SK-MEL-5 (cell line): Measurements from ENCODE around the gene SHROOM2. TPM values are rescaled to one million over a fixed set of nuclear protein-coding genes. Genes with fewer than 3 reads are reported as not detected.
"Not testable (repeated sequence)": the region's sequence is repeated elsewhere in the genome, so short reads cannot be mapped to it uniquely, and the experiment has no call there.

ENCODE experiments used
- DNase-seq: peaks from one replicate; pipeline ENCODE4 v3.0.0-alpha.2; 2016; ENCODE audit warnings: low read depth, low spot score
- in situ Hi-C: cut with HindIII; loops from 2 replicates; pipeline ENCODE4 v1.10.0; 2016; ENCODE audit warnings: low sequenced_read_pairs, high pct_unique_total_duplicates, low pct_unique_long_range_greater_than_20kb
- total RNA-seq: library from RNA; depleted of rRNA; stranded (reverse); fragments of >200 nt; shearing (Covaris generic); gene quantifications from 2 replicates; pipeline ENCODE4 v1.2.3, GENCODE V29; 2014

SHROOM2 gene
- total RNA-seq, 1 experiment from 2014 or later: 4.4 TPM

DNA sequence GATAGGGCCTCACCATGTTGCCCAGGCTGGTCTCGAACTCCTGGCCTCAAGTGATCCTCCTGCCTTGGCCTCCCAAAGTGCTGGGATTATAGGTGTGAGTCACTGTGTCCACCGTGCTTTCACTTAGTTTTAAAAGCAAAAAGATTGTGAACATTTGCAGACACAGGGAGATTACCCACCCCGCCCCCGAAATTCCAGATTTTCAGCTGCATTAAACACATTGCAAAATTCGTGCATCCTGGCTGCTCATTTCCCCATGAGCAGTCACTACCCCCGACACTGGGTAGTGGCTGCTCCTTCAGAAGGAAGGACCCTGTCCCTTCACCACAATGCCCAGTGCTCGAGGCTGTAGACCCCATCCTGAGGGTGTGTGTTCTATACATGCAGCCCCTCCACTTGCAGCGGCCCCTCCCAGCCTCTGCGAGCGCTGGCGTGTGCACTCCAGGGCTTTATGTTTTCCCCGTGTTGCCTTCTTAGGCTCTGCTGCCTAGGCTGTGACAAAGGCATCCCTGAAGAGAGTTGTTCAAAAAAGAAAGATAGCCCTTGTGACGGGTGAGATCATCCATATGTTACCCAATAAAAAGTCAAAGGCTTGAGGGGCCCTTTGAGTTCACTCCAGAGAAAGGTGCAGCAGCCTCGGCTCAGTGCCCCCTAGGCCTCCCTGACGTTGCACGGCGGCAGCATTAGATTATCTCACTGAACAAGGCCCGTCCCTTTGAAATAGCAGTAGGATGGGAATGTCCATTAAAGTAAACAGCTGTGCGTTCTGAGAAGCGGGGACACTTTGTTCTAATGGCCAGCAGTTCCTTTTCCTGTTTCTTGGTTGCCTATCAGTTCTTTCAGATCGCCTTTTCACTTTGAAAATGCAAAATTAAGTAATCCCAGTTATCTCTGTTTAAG, 71.6 kb downstream of the SHROOM2 start:
- DNase-seq: no peak
- in situ Hi-C loops: no loop called here

DNA sequence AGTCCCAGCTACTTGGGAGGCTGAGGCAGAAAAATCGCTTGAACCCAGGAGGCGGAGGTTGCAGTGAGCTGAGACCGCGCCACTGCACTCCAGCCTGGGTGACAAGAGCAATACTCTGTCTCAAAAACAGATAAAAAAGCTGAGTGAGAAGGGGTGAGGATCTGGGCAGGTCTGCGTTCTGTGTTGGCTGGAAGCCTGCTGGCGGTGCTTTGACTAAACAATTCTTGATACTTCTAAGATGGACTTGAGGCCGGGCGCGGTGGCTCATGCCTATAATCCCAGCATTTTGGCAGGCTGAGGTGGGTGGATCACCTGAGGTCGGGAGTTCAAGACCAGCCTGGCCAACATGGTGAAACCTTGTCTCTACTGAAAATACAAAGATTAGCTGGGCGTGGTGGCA, 72.5 kb downstream of the SHROOM2 start:
- in situ Hi-C loops, DNase-seq: not testable (repeated sequence)

- in situ Hi-C loops: no loop called here
- peak; percentile 20 for DNase-seq
Measured at GRCh38 chrX:9859711-9860555, 73.7 kb downstream of the SHROOM2 start.

- in situ Hi-C loops: no loop called here
- DNase-seq: no peak
Measured at GRCh38 chrX:9860826-9861225, 74.6 kb downstream of the SHROOM2 start.

GRCh38 chrX:9861711-9862110, 75.5 kb downstream of the SHROOM2 start:
- in situ Hi-C loops: no loop called here
- no peak for DNase-seq

DNA sequence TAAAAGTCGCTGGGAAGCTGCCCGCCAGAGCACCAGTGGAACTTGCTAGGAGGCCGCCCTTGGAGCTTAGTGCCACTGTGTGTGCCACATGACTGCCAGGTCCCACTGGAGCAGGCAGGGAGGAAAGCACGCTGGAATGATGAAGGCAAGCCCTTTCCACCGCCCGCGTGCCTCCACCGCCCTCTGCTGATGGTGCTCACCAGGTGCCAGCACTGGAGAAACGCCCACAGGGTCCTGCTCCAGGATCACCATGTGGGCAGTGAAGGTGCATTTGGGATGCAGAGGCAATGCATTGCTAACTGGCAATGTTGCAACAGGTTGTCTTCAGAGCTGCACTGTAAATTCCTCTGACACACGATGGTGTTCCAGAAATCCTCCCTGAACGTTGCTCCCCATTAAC, 76.3 kb downstream of the SHROOM2 start:
- no peak for DNase-seq
- in situ Hi-C loops: no loop called here

GRCh38 chrX:9862953-9863352, 76.7 kb downstream of the SHROOM2 start:
- no peak for DNase-seq
- in situ Hi-C loops: no loop called here

DNA sequence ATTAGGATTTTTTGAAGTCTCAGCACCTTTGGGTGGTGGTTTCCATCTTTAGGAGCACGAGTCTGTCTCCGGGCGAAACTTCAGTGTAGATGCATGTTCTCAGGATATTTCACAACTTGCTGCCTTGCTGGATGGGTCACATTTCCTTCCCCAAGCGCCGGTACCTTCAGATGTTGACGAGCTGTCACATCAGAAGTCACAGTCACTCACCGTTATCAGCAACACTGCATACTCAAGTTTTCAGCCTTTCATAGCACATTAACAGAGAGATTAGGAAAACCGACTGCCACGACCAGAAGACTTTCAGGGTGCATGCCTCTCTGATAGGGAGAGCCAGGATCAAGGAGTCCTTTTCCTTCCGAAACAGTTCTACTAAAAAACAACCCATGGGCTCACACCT, 77.8 kb downstream of the SHROOM2 start:
- DNase-seq: no peak
- in situ Hi-C loops: no loop called here

GRCh38 chrX:9865804-9866472, 79.7 kb downstream of the SHROOM2 start:
- in situ Hi-C loops: no loop called here
- DNase-seq: no peak

DNA sequence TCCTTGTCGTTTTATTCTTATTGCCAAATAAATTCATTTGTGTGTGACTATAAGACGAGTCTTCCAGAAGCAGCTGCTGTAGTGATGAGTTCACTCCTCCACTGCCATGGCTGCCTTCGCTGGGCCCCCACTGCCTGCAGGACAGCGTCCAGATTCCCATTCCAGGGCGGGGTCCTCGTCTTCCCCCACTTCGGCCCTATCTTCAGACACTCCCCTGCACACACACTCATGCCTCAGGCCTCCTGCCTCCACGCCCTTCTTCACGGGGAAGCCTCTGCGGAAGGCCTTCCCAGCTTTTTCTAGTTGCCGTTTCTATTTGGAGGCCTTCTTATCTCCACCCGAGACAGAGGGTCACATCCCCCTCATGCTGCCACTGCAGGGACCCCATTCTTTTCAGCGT, 80.4 kb downstream of the SHROOM2 start:
- no peak for DNase-seq
- in situ Hi-C loops: no loop called here

DNA sequence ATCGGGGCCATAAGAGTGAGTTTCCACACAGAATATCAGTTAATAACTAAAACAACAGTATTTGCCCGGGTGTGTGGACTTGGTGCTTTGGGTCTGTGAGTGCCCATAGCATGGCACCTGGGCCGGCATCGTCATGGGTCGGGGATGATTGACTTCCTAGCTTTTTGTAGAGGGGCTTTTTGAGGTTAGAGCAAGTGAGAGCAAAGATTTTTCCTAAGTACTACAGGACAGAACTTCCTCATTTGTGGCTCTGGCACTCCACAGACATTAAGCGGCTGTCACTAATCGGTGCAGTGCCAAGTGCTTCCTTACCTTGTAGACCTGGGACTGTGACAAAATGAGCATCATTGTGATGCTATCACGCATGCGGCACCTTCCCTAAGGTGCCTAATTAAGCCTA, 81.0 kb downstream of the SHROOM2 start:
- in situ Hi-C loops: no loop called here
- DNase-seq: no peak

DNA sequence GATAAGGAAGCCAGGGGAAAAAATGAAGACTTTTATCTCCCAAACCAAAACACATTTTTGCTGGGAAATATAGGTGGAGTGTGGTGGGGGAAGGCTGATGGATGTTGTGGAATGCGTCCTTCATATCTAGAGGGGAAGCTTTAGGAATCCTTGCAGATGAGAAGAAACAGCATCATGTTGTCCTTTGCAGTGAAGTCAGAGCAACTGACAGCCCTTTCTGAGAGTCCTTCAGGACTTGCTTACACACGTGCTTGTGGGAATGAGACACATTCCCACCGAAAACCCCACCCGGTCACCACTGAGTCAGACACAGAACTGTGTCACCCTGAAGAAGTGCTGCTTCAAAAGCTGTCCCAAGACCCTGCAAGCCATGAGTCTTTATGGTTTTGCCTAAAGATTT, 81.5 kb downstream of the SHROOM2 start:
- DNase-seq: no peak
- in situ Hi-C loops: no loop called here

DNA sequence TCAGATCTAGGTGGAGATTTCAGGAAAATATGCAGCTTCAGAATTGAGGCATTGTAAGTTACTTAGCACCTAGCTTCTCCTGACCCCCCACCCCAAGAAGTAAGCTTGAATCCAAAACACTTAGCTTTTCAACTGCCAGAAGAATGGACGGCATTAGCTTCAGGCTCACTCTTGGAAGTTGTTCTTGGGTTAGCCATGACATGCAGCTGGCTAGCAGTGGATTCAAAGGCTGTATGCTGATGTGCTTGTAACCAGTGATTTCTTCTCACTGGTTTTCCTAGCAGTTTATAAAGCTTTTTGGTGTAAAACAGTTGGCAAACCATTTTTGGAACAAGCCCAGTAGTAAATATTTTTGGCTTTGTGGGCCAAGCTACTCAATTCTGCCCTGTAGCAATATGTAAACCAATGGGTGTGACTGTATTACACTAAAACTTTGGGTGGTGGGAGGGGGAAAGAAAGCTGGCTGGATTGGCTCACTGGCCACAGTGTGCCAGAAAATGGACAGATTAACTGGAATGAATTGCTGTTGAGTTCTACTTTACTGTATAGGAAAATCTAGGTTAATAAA, 85.6 kb downstream of the SHROOM2 start:
- in situ Hi-C loops: no loop called here
- no peak for DNase-seq

DNA sequence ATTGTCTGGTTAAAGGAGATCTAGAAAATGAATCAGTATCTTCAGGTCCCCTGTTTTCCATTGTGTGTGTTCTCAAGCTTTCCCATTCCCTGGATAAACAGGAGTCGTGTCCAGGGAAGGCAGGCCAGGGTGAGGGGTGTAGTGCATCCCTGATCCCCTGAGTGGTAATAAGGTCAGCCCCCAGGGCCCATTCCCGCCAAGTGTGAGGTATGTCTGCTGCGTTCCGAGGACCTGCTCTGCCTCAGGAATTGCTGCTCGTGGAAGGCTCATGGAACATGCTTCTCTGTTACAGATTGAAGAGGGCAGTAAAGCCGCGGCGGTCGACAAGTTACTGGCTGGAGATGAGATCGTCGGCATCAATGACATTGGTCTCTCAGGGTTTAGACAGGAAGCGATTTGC, 87.1 kb downstream of the SHROOM2 start:
- no peak for DNase-seq
- in situ Hi-C loops: no loop called here

GRCh38 chrX:9873952-9874351, 87.7 kb downstream of the SHROOM2 start:
- in situ Hi-C loops: no loop called here
- peak; percentile 44 for DNase-seq

DNA sequence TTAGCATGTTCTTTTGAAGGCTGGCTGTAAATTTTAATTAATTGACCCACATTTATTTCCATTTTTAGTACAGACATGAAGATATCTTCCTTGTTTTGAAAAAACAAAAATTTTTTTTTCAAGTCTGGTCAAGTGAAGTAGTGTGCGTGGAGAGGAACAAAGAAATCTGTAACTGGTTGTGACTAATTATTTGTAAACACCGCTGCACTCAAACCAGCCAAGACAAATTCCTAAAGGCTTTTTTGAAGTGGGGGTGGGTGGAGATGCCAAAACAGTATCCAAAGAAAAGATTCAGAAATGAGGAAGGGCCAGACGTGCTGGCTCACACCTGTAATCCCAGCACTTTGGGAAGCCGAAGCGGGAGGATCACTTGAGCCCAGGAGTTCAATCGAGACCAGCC, 88.3 kb downstream of the SHROOM2 start:
- in situ Hi-C loops: no loop called here
- no peak for DNase-seq

- in situ Hi-C loops: no loop called here
- DNase-seq: no peak
Measured at GRCh38 chrX:9875801-9876200, 89.6 kb downstream of the SHROOM2 start.

- in situ Hi-C loops: no loop called here
- no peak for DNase-seq
Measured at GRCh38 chrX:9876201-9876600, 90.0 kb downstream of the SHROOM2 start.
